ENCODE data around the gene PTAFR.

DNA sequence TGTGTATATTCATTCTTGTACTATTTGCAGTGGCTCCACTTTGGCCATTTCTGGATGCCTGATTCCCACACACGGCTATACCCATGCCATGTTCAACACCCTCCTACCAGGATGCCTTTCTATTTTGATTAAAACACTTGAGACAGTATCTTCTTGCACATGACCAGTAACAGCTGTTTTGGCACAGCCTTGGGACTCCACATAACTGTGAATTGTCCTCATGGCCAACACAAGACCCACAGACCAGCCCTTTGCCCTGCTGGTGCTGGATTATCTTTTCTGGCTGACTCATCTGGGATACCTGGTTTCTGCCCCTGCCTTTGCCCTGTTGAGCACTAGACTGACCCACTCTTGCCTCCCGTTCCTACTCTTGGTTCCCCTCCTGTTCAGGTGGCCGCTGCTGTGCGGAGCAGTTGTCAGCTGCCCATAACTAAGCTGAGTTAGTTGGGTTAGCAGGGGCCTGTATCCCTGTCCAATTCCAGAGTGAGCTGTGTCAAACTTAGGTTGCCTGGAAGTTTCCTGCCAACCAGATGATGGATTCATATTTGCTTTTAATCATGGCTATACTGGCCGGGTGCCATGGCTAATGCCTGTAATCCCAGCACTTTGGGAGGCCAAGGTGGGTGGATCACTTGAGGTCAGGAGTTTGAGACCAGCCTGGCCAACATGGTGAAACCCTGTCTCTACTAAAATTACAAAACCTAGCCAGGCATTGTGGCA is 77.3 kb downstream of the PTAFR start:
- TF ChIP-seq, protein P1, sequence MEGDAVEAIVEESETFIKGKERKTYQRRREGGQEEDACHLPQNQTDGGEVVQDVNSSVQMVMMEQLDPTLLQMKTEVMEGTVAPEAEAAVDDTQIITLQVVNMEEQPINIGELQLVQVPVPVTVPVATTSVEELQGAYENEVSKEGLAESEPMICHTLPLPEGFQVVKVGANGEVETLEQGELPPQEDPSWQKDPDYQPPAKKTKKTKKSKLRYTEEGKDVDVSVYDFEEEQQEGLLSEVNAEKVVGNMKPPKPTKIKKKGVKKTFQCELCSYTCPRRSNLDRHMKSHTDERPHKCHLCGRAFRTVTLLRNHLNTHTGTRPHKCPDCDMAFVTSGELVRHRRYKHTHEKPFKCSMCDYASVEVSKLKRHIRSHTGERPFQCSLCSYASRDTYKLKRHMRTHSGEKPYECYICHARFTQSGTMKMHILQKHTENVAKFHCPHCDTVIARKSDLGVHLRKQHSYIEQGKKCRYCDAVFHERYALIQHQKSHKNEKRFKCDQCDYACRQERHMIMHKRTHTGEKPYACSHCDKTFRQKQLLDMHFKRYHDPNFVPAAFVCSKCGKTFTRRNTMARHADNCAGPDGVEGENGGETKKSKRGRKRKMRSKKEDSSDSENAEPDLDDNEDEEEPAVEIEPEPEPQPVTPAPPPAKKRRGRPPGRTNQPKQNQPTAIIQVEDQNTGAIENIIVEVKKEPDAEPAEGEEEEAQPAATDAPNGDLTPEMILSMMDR (conservative IDR thresholded peaks at IDR 0.05 in 1 of 2, IDR thresholded peaks at IDR 0.05 in 1 of 2; ENCODE audit: low read depth in 1 of 2, low read length in 2 of 2), result no peak
- no peak for TF ChIP-seq EZH2 (IDR thresholded peaks at IDR 0.05; ENCODE audit: low read length, missing control alignments)
